ENCODE data around the gene TLE6. TPM values are rescaled to one million over a fixed set of nuclear protein-coding genes. Genes with fewer than 3 reads are reported as not detected.

The TLE6 gene
- total and polyA plus RNA-seq, 2 of the 13 experiments (the other 11 are each of a cell fraction or from before 2014, with no cell fraction given): 0.24 to 5.5 TPM

- TF ChIP-seq ZHX1 (CRISPR knock-in tag; IDR thresholded peaks at IDR 0.05; ENCODE audit: low read depth) (no peak), MATR3 (CRISPR knock-in tag; IDR thresholded peaks at IDR 0.05) (no peak), ARID4A (CRISPR knock-in tag; IDR thresholded peaks at IDR 0.05; ENCODE audit: borderline replicate concordance) (peak; percentile 89; the same call in 1 of the 2 replicates), KLF13 (CRISPR knock-in tag; IDR thresholded peaks at IDR 0.05) (no peak), PAX8 (CRISPR knock-in tag; IDR thresholded peaks at IDR 0.05; ENCODE audit: borderline replicate concordance) (no peak), PHF21A (CRISPR knock-in tag; IDR thresholded peaks at IDR 0.05) (peak; percentile 55; the same call in 1 of the 2 replicates), NONO (IDR thresholded peaks at IDR 0.05) (no peak), NONO (CRISPR knock-in tag; conservative IDR thresholded peaks at IDR 0.05) (peak; percentile 82), MAFG (CRISPR knock-in tag; IDR thresholded peaks at IDR 0.05) (no peak), GZF1 (CRISPR knock-in tag; IDR thresholded peaks at IDR 0.05) (no peak), EHMT2 (IDR thresholded peaks at IDR 0.05; ENCODE audit: borderline replicate concordance, low read depth, low read length) (no peak), ATF3 (CRISPR knock-in tag; IDR thresholded peaks at IDR 0.05) (no peak), PCBP1 (IDR thresholded peaks at IDR 0.05; ENCODE audit: borderline replicate concordance, low read depth, low read length) (peak; percentile 81; the same call in 1 of the 2 replicates), JARID2 (CRISPR knock-in tag; IDR thresholded peaks at IDR 0.05; ENCODE audit: insufficient replicate concordance) (no peak), GATAD1 (CRISPR knock-in tag; IDR thresholded peaks at IDR 0.05) (0 out of 2 replicates have a peak, but pooled peaks have one; percentile 23), SOX13 (IDR thresholded peaks at IDR 0.05) (no peak), SOX13 (CRISPR knock-in tag; conservative IDR thresholded peaks at IDR 0.05 in 1 of 2, IDR thresholded peaks at IDR 0.05 in 1 of 2) (peak in 1 of 2 experiments; percentile 58; a peak in 2 of 4 replicates), ZNF460 (CRISPR knock-in tag; IDR thresholded peaks at IDR 0.05; ENCODE audit: borderline replicate concordance) (no peak), ZEB1 (IDR thresholded peaks at IDR 0.05; ENCODE audit: insufficient replicate concordance, low read depth) (no peak)
Measured at GRCh38 chr19:2977001-2977745, at the start of gene TLE6 (continued).

All from HepG2 (cell line).